WTC11 (cell line): ENCODE results near the gene DDI2. TPM values are rescaled to one million over a fixed set of nuclear protein-coding genes. Genes with fewer than 3 reads are reported as not detected.

Experiments used
- ATAC-seq: fragments of 200-7000 bp; cut with Tn5 transposase; 2 replicates; pipeline ENCODE4 v1.10.0; 2021; ENCODE audit warnings: mild to moderate bottlenecking, moderate library complexity
- CTCF ChIA-PET: fragments of 300-600 bp; sonication (Branson Sonifier 250); formaldehyde crosslinking; loops from one replicate; lab custom pipeline; 2021; ENCODE audit warnings: antibody characterized with exemption; lab: Charles Lee
- POLR2A ChIA-PET: fragments of 350-600 bp; sonication (Branson Sonifier 250); formaldehyde crosslinking; loops from one replicate; lab custom pipeline; 2021; ENCODE audit warnings: antibody characterized with exemption; lab: Charles Lee
- DNase-seq: peaks from one replicate; pipeline ENCODE4 v3.0.0; 2021; ENCODE audit warnings: low spot score
- H3K27ac Mint-ChIP-seq: 2 replicates; pipeline ENCODE4 v1.8.0; 2021; ENCODE audit warnings: mixed read lengths
- H3K27me3 Mint-ChIP-seq: 2 replicates; pipeline ENCODE4 v1.8.0; 2021; ENCODE audit warnings: low read depth, mild to moderate bottlenecking, moderate library complexity, mixed read lengths
- H3K36me3 Mint-ChIP-seq: 2 replicates; pipeline ENCODE4 v1.8.0; 2021; ENCODE audit warnings: mixed read lengths
- H3K4me1 Mint-ChIP-seq: 2 replicates; pipeline ENCODE4 v1.8.0; 2022; ENCODE audit warnings: mixed read lengths
- H3K4me3 Mint-ChIP-seq: 2 replicates; pipeline ENCODE4 v1.8.0; 2021; ENCODE audit warnings: mild to moderate bottlenecking, moderate library complexity, mixed read lengths
- H3K9me3 Mint-ChIP-seq: 2 replicates; pipeline ENCODE4 v1.8.0; 2021; ENCODE audit warnings: mixed read lengths
- ESRRA ChIP-seq: sonication (generic); formaldehyde crosslinking; IDR thresholded peaks from 2 replicates; pipeline ENCODE4 v1.8.1; 2022; ENCODE audit warnings: mild to moderate bottlenecking, missing genetic modification reagents, borderline replicate concordance
- FOXP1 ChIP-seq: sonication (generic); formaldehyde crosslinking; IDR thresholded peaks from 2 replicates; pipeline ENCODE4 v1.8.0; 2022; ENCODE audit warnings: missing genetic modification reagents, mild to moderate bottlenecking, moderate library complexity, borderline replicate concordance
- FOXP4 ChIP-seq: sonication (generic); formaldehyde crosslinking; IDR thresholded peaks from 2 replicates; pipeline ENCODE4 v1.8.0; 2022; ENCODE audit warnings: mild to moderate bottlenecking, missing genetic modification reagents
- GABPB1 ChIP-seq: sonication (generic); formaldehyde crosslinking; IDR thresholded peaks from 2 replicates; pipeline ENCODE4 v1.8.1; 2023; ENCODE audit warnings: mild to moderate bottlenecking, missing genetic modification reagents
- IRF2 ChIP-seq: sonication (generic); formaldehyde crosslinking; IDR thresholded peaks from 2 replicates; pipeline ENCODE4 v1.8.0; 2022; ENCODE audit warnings: low read depth, missing genetic modification reagents, borderline replicate concordance
- JAZF1 ChIP-seq: fragments of 250-450 bp; sonication (Bioruptor Pico); IDR thresholded peaks from 2 replicates; pipeline ENCODE4 v1.9.0; 2021; ENCODE audit warnings: moderate library complexity, mild to moderate bottlenecking, inconsistent platforms
- MAX ChIP-seq: sonication (generic); formaldehyde crosslinking; IDR thresholded peaks from 2 replicates; pipeline ENCODE4 v1.8.0; 2022; ENCODE audit warnings: mild to moderate bottlenecking, missing genetic modification reagents
- MXD4 ChIP-seq: fragments of 250-450 bp; sonication (Bioruptor Pico); IDR thresholded peaks from 2 replicates; pipeline ENCODE4 v1.8.0; 2021; ENCODE audit warnings: mild to moderate bottlenecking, moderate library complexity, borderline replicate concordance
- MYBL2 ChIP-seq: sonication (generic); formaldehyde crosslinking; IDR thresholded peaks from 2 replicates; pipeline ENCODE4 v1.8.1; 2023; ENCODE audit warnings: mild to moderate bottlenecking, moderate library complexity, missing genetic modification reagents
- RORB ChIP-seq: fragments of 250-450 bp; sonication (Bioruptor Pico); IDR thresholded peaks from 2 replicates; pipeline ENCODE4 v1.9.0; 2021; ENCODE audit warnings: mild to moderate bottlenecking
- SMAD3 ChIP-seq: sonication (generic); formaldehyde crosslinking; IDR thresholded peaks from 2 replicates; pipeline ENCODE4 v1.8.0; 2022; ENCODE audit warnings: missing genetic modification reagents, mild to moderate bottlenecking, borderline replicate concordance
- SP1 ChIP-seq: sonication (generic); formaldehyde crosslinking; conservative IDR thresholded peaks from 2 replicates; pipeline ENCODE4 v1.8.1; 2022; ENCODE audit warnings: missing genetic modification reagents
- USF1 ChIP-seq: sonication (generic); formaldehyde crosslinking; IDR thresholded peaks from 2 replicates; pipeline ENCODE4 v1.8.0; 2022; ENCODE audit warnings: mild to moderate bottlenecking, missing genetic modification reagents
- ZBTB21 ChIP-seq: sonication (generic); formaldehyde crosslinking; IDR thresholded peaks from 2 replicates; pipeline ENCODE4 v1.8.1; 2023; ENCODE audit warnings: mild to moderate bottlenecking, missing genetic modification reagents, borderline replicate concordance
- ZMAT4 ChIP-seq: fragments of 250-450 bp; sonication (Bioruptor Pico); IDR thresholded peaks from 2 replicates; pipeline ENCODE4 v1.9.0; 2021; ENCODE audit warnings: mild to moderate bottlenecking
- ZNF263 ChIP-seq: sonication (generic); formaldehyde crosslinking; IDR thresholded peaks from 2 replicates; pipeline ENCODE4 v1.8.1; 2022; ENCODE audit warnings: low read depth, mild to moderate bottlenecking, moderate library complexity, missing genetic modification reagents
- ZSCAN18 ChIP-seq: fragments of 250-450 bp; sonication (Bioruptor Pico); IDR thresholded peaks from 2 replicates; pipeline ENCODE4 v2.1.2; 2022; ENCODE audit warnings: mild to moderate bottlenecking, moderate library complexity
- total RNA-seq: library from RNA; stranded (reverse); gene quantifications from 3 replicates; pipeline ENCODE4 v1.2.3, GENCODE V29; 2021

Gene DDI2
- total RNA-seq, 1 experiment from 2014 or later = 34.2 TPM

- no peak overlapping the region for H3K4me3 Mint-ChIP-seq
- CTCF ChIA-PET = interaction anchor here (0.6 to 1.2 kb wide), 3 partner anchors 12 to 122 kb away, joined by 3 to 6 read pairs (median 3); no protein-coding TSS in a partner anchor
These were observed 52.6 kb downstream of the DDI2 start for GRCh38 chr1:15669864-15670263.

GRCh38 chr1:15671430-15671829, 54.2 kb downstream of the DDI2 start:
- Mint-ChIP-seq H3K36me3 (no peaks in the 10 kb centered on the region), H3K27me3 (no peaks in the 10 kb centered on the region), H3K9me3 (no peaks in the 10 kb centered on the region), H3K27ac (no peak overlapping the region), H3K4me3 (no peak overlapping the region), H3K4me1 (peaks cover 29% of the 10 kb centered on the region)
- TF ChIP-seq MXD4 (CRISPR knock-in tag) (no peak), GABPB1 (no peak), ESRRA (CRISPR knock-in tag) (no peak), ZSCAN18 (CRISPR knock-in tag) (no peak), USF1 (CRISPR knock-in tag) (no peak), ZBTB21 (CRISPR knock-in tag) (no peak), RORB (CRISPR knock-in tag) (no peak), FOXP4 (CRISPR knock-in tag) (no peak)
- ChIA-PET POLR2A (no interaction called here), CTCF (interaction anchor here (0.7 to 2.0 kb wide), 2 partner anchors 70 to 77 kb away, joined by 3 to 5 read pairs; no protein-coding TSS in a partner anchor)
- DNase-seq (no peak), ATAC-seq (no peak)

More at GRCh38 chr1:15669864-15670263, 52.6 kb downstream of the DDI2 start:
- POLR2A ChIA-PET = no interaction called here
- Mint-ChIP-seq H3K27ac (no peak overlapping the region; the same call in 1 of the 2 replicates), H3K4me1 (peaks cover 36% of the 10 kb centered on the region), H3K36me3 (no peaks in the 10 kb centered on the region), H3K27me3 (no peaks in the 10 kb centered on the region), H3K9me3 (no peaks in the 10 kb centered on the region)
- no peak for ATAC-seq
- TF ChIP-seq MAX = no peak
- TF ChIP-seq SMAD3 = no peak
- no peak for TF ChIP-seq FOXP1 (CRISPR knock-in tag)
- no peak for TF ChIP-seq JAZF1 (CRISPR knock-in tag)
- no peak for TF ChIP-seq MYBL2 (CRISPR knock-in tag)
- TF ChIP-seq MXD4 (CRISPR knock-in tag) = no peak
- no peak for TF ChIP-seq ZNF263 (CRISPR knock-in tag)
- TF ChIP-seq IRF2 (CRISPR knock-in tag) = no peak
- no peak for DNase-seq

GRCh38 chr1:15674386-15675159, 57.3 kb downstream of the DDI2 start:
- no peak overlapping the region for H3K4me3 Mint-ChIP-seq
- H3K27ac Mint-ChIP-seq = no peak overlapping the region
- peaks cover 11% of the 10 kb centered on the region for H3K36me3 Mint-ChIP-seq
- DNase-seq = no peak
- peaks cover 13% of the 10 kb centered on the region for H3K9me3 Mint-ChIP-seq
- CTCF ChIA-PET = no interaction called here
- peaks cover 4% of the 10 kb centered on the region for H3K4me1 Mint-ChIP-seq
- TF ChIP-seq ZMAT4 (no peak), SP1 (CRISPR knock-in tag) (no peak)
- POLR2A ChIA-PET = no interaction called here
- 0 out of 2 replicates have a peak, but pooled peaks cover 4% of the 10 kb centered on the region for H3K27me3 Mint-ChIP-seq
- no peak for ATAC-seq
